ACC112 (cell line): Measurements from ENCODE around the gene SRF.

Experiments used
- H2AFZ ChIP-seq: fragments of 200-600 bp; sonication (generic); one replicate; pipeline ENCODE4 v1.6.0; 2017; ENCODE audit warnings: antibody characterized with exemption, low read length; ENCODE audit not compliant: unreplicated experiment
- H3K27ac ChIP-seq: fragments of 200-600 bp; sonication (generic); 2 replicates; pipeline ENCODE4 v1.5.1; 2014; ENCODE audit warnings: low read depth, mild to moderate bottlenecking, antibody characterized with exemption, low read length, moderate library complexity
- H3K27me3 ChIP-seq: fragments of 200-600 bp; sonication (generic); 2 replicates; pipeline ENCODE4 v1.6.1; 2014; ENCODE audit warnings: mild to moderate bottlenecking, antibody characterized with exemption, low read length, moderate library complexity, mixed read lengths; ENCODE audit not compliant: insufficient read depth
- H3K36me3 ChIP-seq: fragments of 200-600 bp; sonication (generic); 2 replicates; pipeline ENCODE4 v1.6.1; 2016; ENCODE audit warnings: mild to moderate bottlenecking, antibody characterized with exemption, low read length, moderate library complexity, mixed read lengths; ENCODE audit not compliant: insufficient read depth
- H3K4me1 ChIP-seq: fragments of 200-600 bp; sonication (generic); one replicate; pipeline ENCODE4 v1.6.1; 2016; ENCODE audit warnings: low read length, mixed read lengths; ENCODE audit not compliant: insufficient read depth, unreplicated experiment, control insufficient read depth
- H3K4me3 ChIP-seq: fragments of 200-600 bp; sonication (generic); 2 replicates; pipeline ENCODE4 v1.5.1; 2014; ENCODE audit warnings: mild to moderate bottlenecking, low read depth, low read length
- H3K79me2 ChIP-seq: fragments of 200-600 bp; sonication (generic); one replicate; pipeline ENCODE4 v1.6.0; 2016; ENCODE audit warnings: low read length; ENCODE audit not compliant: control insufficient read depth, unreplicated experiment, insufficient read depth

The SRF gene

GRCh38 chr6:43174263-43175112 lies 3.4 kb downstream of the SRF start:
- H3K27me3 ChIP-seq = no peaks in the 10 kb centered on the region
- peaks cover 11% of the 10 kb centered on the region; the same call in 1 of the 2 replicates for H3K36me3 ChIP-seq
- peak overlapping the region; percentile 83 for H3K27ac ChIP-seq
- no peak overlapping the region for H2AFZ ChIP-seq
- H3K79me2 ChIP-seq = peaks cover 38% of the 10 kb centered on the region
- peak overlapping the region; percentile 76 for H3K4me3 ChIP-seq
- H3K4me1 ChIP-seq = peaks cover 28% of the 10 kb centered on the region

GRCh38 chr6:43175676-43176422 lies 4.8 kb downstream of the SRF start:
- Histone ChIP-seq H3K36me3 (peaks cover 11% of the 10 kb centered on the region; the same call in 1 of the 2 replicates), H3K27ac (peak overlapping the region; percentile 83), H2AFZ (no peak overlapping the region), H3K27me3 (no peaks in the 10 kb centered on the region), H3K79me2 (peaks cover 38% of the 10 kb centered on the region), H3K4me1 (peaks cover 26% of the 10 kb centered on the region), H3K4me3 (no peak overlapping the region)

DNA sequence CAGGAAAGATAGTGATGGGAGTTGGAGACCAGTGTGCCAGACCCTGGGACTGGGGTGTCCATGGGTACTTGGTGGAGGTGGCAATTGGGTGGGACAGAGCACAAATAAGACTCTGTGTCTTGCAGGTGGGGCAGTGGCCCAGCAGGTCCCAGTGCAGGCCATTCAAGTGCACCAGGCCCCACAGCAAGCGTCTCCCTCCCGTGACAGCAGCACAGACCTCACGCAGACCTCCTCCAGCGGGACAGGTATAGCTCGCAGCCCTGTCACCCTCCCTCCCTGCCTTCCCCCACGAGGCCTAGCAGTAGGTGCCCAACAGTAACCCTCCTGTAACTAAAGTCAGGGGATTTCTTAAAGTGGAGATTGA lies 5.3 kb downstream of the SRF start:
- H3K4me3 ChIP-seq = no peak overlapping the region

DNA sequence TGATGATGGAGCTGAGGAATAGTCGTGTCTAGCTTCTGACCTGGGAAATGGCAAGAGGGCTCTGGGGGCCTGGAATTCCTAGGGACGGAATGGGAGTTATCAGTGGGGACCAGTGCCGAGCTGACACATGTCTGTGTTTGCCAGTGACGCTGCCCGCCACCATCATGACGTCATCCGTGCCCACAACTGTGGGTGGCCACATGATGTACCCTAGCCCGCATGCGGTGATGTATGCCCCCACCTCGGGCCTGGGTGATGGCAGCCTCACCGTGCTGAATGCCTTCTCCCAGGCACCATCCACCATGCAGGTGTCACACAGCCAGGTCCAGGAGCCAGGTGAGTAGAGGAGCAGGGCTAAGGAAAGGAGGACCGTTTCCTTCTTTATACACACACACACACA lies 7.1 kb downstream of the SRF start:
- Histone ChIP-seq H3K79me2 (peaks cover 25% of the 10 kb centered on the region), H3K4me3 (no peak overlapping the region), H3K27ac (no peak overlapping the region), H2AFZ (no peak overlapping the region), H3K27me3 (no peaks in the 10 kb centered on the region), H3K4me1 (peaks cover 40% of the 10 kb centered on the region), H3K36me3 (peaks cover 11% of the 10 kb centered on the region; the same call in 1 of the 2 replicates)

More for the DNA sequence above, 5.3 kb downstream of the SRF start:
- Histone ChIP-seq H2AFZ (no peak overlapping the region), H3K36me3 (peaks cover 11% of the 10 kb centered on the region; the same call in 1 of the 2 replicates), H3K27ac (peak overlapping the region; percentile 83; the same call in 1 of the 2 replicates), H3K79me2 (peaks cover 38% of the 10 kb centered on the region), H3K27me3 (no peaks in the 10 kb centered on the region), H3K4me1 (peaks cover 32% of the 10 kb centered on the region)

DNA sequence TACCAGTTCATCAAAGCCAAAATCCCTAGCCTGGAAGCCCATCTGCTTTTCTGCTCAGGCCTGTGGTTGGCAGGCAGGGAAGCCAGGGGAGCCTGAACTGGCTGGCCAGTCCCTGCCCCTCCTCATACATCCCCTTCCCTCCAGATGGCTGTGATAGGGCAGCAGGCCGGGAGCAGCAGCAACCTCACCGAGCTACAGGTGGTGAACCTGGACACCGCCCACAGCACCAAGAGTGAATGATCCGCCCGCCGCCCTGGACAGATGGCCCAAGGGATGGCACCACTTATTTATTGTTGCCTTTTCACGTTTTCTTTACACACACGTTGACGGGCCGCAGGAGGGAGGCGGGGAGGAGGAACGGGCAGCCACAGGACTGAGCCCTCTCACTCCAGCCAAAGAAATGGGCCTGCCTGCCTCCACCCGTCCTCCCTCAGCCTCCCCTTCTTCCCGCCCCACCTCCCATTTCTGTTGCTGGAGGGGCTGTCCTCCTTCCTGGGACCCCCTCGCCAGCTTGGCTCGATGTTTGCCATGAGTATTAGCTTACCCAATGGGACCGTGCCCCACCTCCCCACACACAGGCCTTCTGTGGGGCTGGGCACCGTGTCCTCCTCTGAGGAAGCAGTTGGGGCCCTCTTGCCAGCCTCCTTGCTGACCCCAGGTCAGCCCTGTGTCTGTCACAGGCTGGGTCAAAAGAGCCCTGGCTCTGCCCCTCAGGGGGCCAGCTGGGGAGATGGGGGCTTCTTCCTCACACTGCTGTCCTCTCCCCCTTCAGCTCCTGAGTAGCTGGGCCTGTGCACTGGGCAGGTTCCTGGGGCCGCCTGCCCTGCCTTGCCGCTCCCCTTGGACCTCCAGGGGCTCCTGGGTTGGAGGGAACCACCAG lies 8.1 kb downstream of the SRF start:
- no peak overlapping the region for H3K4me3 ChIP-seq
- H2AFZ ChIP-seq = no peak overlapping the region
- peaks cover 15% of the 10 kb centered on the region for H3K79me2 ChIP-seq
- no peaks in the 10 kb centered on the region for H3K27me3 ChIP-seq
- H3K27ac ChIP-seq = no peak overlapping the region
- peaks cover 34% of the 10 kb centered on the region for H3K4me1 ChIP-seq
- peaks cover 11% of the 10 kb centered on the region; the same call in 1 of the 2 replicates for H3K36me3 ChIP-seq

DNA sequence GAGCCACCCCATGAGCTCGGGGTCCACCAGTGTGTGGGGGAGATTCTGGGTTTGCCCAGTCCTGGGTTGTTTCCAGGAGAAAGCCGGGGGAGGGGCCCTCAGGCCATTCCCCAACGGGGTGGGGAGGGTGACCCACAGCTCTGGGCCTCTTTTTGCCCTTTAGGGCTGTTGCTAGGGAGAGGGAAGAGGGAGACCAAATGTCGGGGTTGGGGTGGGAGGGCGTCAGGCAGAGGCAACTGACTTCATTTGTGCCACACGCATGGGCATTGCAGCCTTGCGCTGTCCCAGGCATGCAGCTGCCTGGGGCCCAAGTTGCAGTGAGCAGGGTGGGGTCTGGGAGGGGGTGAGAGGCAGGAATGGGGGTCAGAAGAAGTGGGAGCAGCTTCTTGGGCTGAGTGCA lies 9.0 kb downstream of the SRF start:
- peaks cover 11% of the 10 kb centered on the region; the same call in 1 of the 2 replicates for H3K36me3 ChIP-seq
- peaks cover 30% of the 10 kb centered on the region for H3K4me1 ChIP-seq
- no peak overlapping the region for H3K27ac ChIP-seq
- H3K4me3 ChIP-seq = no peak overlapping the region
- H2AFZ ChIP-seq = no peak overlapping the region
- no peaks in the 10 kb centered on the region for H3K27me3 ChIP-seq
- peaks cover 14% of the 10 kb centered on the region for H3K79me2 ChIP-seq

DNA sequence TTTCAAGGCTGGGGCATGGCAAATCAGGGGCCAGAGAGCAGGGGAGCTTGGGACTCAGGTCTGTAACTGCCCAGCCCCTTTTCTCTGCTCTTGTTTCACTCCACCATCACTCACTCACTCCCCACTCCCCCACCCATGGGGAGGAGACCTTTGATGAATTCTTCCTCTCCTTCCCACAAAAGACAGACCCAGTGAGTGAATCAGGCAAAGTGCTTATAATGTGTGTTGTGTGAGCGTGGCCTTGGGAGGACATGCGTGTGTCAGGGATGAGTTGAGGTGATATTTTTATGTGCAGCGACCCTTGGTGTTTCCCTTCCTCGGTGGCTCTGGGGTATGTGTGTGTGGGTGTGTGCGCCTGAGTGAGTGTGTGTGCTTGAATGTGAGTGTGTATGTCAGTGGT lies 9.9 kb downstream of the SRF start:
- H3K79me2 ChIP-seq = peaks cover 5% of the 10 kb centered on the region
- peaks cover 6% of the 10 kb centered on the region; the same call in 1 of the 2 replicates for H3K36me3 ChIP-seq
- peak overlapping the region; percentile 2 for H3K27ac ChIP-seq
- no peak overlapping the region for H2AFZ ChIP-seq
- H3K4me1 ChIP-seq = peaks cover 22% of the 10 kb centered on the region
- H3K27me3 ChIP-seq = no peaks in the 10 kb centered on the region
- H3K4me3 ChIP-seq = peak overlapping the region; percentile 78; the same call in 1 of the 2 replicates

DNA sequence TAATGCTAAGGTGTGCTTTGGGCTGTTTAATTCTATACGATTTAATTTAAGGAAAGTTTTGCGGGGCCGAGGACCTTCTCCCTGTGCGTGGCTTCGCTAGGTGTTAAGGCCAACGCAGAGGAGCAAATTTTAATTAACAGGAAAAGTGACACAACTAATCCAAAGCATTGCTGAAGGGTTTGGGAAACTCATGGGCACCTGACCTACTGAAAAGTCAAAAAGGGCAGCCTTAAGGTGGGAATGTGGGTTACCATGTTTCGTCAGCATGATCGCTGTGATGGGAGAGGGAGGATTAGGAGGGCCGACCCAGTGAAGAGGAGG lies 10.5 kb downstream of the SRF start:
- peak overlapping the region; percentile 44 for H2AFZ ChIP-seq
- peaks cover 4% of the 10 kb centered on the region; the same call in 1 of the 2 replicates for H3K36me3 ChIP-seq
- H3K4me1 ChIP-seq = peaks cover 22% of the 10 kb centered on the region

DNA sequence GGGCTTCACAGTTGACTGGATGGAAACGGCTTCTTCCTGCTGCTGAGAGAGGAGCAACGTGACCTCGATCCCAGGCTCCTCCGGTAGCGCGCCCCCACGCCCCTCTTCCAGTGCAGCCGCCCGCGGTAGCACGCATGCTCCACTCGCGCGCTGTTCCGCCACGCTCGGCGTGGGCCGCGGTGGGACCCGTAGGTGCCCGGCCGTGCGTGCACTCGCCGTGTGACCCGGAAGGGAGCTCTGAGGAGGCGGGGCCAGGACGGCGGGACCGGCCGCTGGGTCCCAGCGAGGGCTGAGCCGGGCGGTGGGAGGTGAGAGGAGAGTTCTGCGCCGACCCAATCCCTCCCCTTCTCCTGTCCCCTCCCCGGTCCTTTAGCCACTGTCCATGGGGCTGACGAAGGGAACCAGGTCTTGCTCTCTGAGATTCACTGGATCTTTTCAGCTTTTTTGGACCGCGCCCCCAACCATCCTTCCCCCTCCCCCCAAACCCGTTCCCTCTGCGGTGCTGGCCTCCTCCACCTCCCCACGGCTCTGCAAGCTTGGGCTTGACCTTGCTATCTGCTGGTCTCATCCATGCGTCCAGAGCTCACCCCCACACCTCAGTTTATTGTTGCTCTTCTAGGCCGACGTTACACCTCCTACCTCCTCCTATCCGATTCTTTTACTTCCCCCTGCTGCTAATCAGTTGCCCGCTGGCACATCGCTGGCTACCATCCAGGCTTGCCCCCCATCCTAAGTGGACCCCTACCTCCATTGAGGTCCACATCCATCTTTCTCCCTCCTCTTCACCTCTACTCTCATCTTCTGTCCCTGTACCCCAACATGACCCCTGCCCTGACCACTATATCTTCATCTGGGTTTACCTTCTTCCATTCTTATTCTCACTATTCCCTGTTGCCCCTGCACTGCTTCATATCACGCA lies 11.1 kb downstream of the SRF start, which contains the start of gene CUL9:
Gene CUL9 (plus strand): TSS at position 255 of the 919 bp plus-strand sequence. CDS start 2,115 bp downstream, outside the sequence.
- peak within 1 kb of the TSS; percentile 44 for H2AFZ ChIP-seq
- peaks cover 22% of the 10 kb centered on the region for H3K4me1 ChIP-seq
- peak within 1 kb of the TSS; percentile 2 for H3K27ac ChIP-seq
- peaks cover 3% of the 10 kb centered on the region for H3K79me2 ChIP-seq
- peak within 1 kb of the TSS; percentile 78 for H3K4me3 ChIP-seq
- peaks cover 8% of the 10 kb centered on the region; the same call in 1 of the 2 replicates for H3K36me3 ChIP-seq
- H3K27me3 ChIP-seq = no peaks in the 10 kb centered on the region

More for the DNA sequence above, 10.5 kb downstream of the SRF start:
- Histone ChIP-seq H3K27ac (peak overlapping the region; percentile 2; the same call in 1 of the 2 replicates), H3K79me2 (peaks cover 3% of the 10 kb centered on the region), H3K4me3 (peak overlapping the region; percentile 78), H3K27me3 (no peaks in the 10 kb centered on the region)
